HEK293 (cell line): ENCODE data around the gene RPS10.

ENCODE experiments used
- CTCF ChIA-PET: fragments of 350-600 bp; formaldehyde crosslinking; extraction: SDS; loops from one replicate; lab custom pipeline; 2021; ENCODE audit warnings: antibody characterized with exemption; lab: Yijun Ruan, JAX
- POLR2A ChIA-PET: fragments of 300-600 bp; formaldehyde crosslinking; extraction: SDS; loops from one replicate; lab custom pipeline; 2020; ENCODE audit warnings: antibody characterized with exemption, inconsistent platforms; lab: Yijun Ruan, JAX
- H3K27ac ChIP-seq: fragments of 200-500 bp; sonication (Bioruptor generic); 2 replicates; pipeline ENCODE4 v1.5.1; 2014; ENCODE audit warnings: low read depth, low read length, control low read depth, inconsistent platforms; ENCODE audit errors: extremely low read depth
- H3K36me3 ChIP-seq, 2 experiments: fragments of 200-500 bp in 1 of 2; sonication (Bioruptor generic) in 1 of 2; 1 replicate in 1 of 2; 2 replicates in 1 of 2; pipeline ENCODE4 v1.5.1; 2014 to 2017; ENCODE audit warnings: inconsistent platforms in 2 of 2, low read length in 2 of 2; ENCODE audit not compliant: control insufficient read depth in 2 of 2, insufficient read depth in 1 of 2
- H3K4me1 ChIP-seq: fragments of 200-500 bp; sonication (Bioruptor generic); 2 replicates; pipeline ENCODE4 v1.5.1; 2014; ENCODE audit warnings: mild to moderate bottlenecking, low read length, inconsistent platforms; ENCODE audit not compliant: control insufficient read depth, insufficient read depth
- H3K4me3 ChIP-seq: 2 replicates; pipeline ENCODE4 v1.5.1; 2011; ENCODE audit warnings: low read depth, mild to moderate bottlenecking, control low read depth, low read length, moderate library complexity
- H3K9me3 ChIP-seq: fragments of 200-500 bp; sonication (Bioruptor generic); 2 replicates; pipeline ENCODE4 v1.5.1; 2014; ENCODE audit warnings: low read depth, low read length, inconsistent platforms; ENCODE audit not compliant: control insufficient read depth, insufficient read depth
- CTCF ChIP-seq: fragments of 450-650 bp; formaldehyde crosslinking; IDR thresholded peaks from 2 replicates; pipeline ENCODE4 v1.5.1; 2016; ENCODE audit warnings: missing biosample characterization, missing genetic modification characterization
- GLI2 ChIP-seq: fragments of 450-650 bp; formaldehyde crosslinking; IDR thresholded peaks from 2 replicates; pipeline ENCODE4; 2017; ENCODE audit warnings: missing biosample characterization, missing genetic modification characterization, low read depth, borderline replicate concordance
- KLF9 ChIP-seq: fragments of 450-650 bp; formaldehyde crosslinking; IDR thresholded peaks from 2 replicates; pipeline ENCODE4 v1.5.1; 2016; ENCODE audit warnings: missing biosample characterization, missing genetic modification characterization, low read depth
- MEIS1 ChIP-seq: sonication (generic); formaldehyde crosslinking; IDR thresholded peaks from 2 replicates; pipeline ENCODE4 v1.8.1; 2022; ENCODE audit warnings: missing genetic modification reagents, mild to moderate bottlenecking, borderline replicate concordance
- MYNN ChIP-seq: fragments of 450-650 bp; formaldehyde crosslinking; IDR thresholded peaks from 2 replicates; pipeline ENCODE4 v1.5.1; 2016; ENCODE audit warnings: missing biosample characterization, missing genetic modification characterization, borderline replicate concordance
- TCF7L2 ChIP-seq: IDR thresholded peaks from 2 replicates; pipeline ENCODE4 v1.6.1; 2011; ENCODE audit warnings: low read depth, mild to moderate bottlenecking, inconsistent platforms, low read length, moderate library complexity, borderline replicate concordance
- YY2 ChIP-seq: fragments of 450-650 bp; formaldehyde crosslinking; IDR thresholded peaks from 2 replicates; pipeline ENCODE4 v1.5.1; 2016; ENCODE audit warnings: missing biosample characterization, missing genetic modification characterization
- ZBTB17 ChIP-seq: fragments of 450-650 bp; formaldehyde crosslinking; IDR thresholded peaks from 2 replicates; pipeline ENCODE4 v1.5.1; 2016; ENCODE audit warnings: missing biosample characterization, missing genetic modification characterization
- ZBTB6 ChIP-seq: fragments of 450-650 bp; formaldehyde crosslinking; IDR thresholded peaks from 2 replicates; pipeline ENCODE4 v1.5.1; 2017; ENCODE audit warnings: missing biosample characterization, missing genetic modification characterization
- ZFP3 ChIP-seq: fragments of 450-650 bp; formaldehyde crosslinking; IDR thresholded peaks from 2 replicates; pipeline ENCODE4 v1.5.1; 2016; ENCODE audit warnings: low read depth, missing biosample characterization, missing genetic modification characterization
- ZFP41 ChIP-seq: fragments of 450-650 bp; formaldehyde crosslinking; IDR thresholded peaks from 2 replicates; pipeline ENCODE4 v1.5.1; 2016; ENCODE audit warnings: missing biosample characterization, missing genetic modification characterization, borderline replicate concordance
- ZNF23 ChIP-seq: fragments of 450-650 bp; formaldehyde crosslinking; IDR thresholded peaks from 2 replicates; pipeline ENCODE4 v1.5.1; 2016; ENCODE audit warnings: missing biosample characterization, missing genetic modification characterization, borderline replicate concordance
- ZNF26 ChIP-seq: fragments of 450-650 bp; formaldehyde crosslinking; IDR thresholded peaks from 2 replicates; pipeline ENCODE4 v1.5.1; 2016; ENCODE audit warnings: missing biosample characterization, missing genetic modification characterization
- ZNF580 ChIP-seq: fragments of 450-650 bp; formaldehyde crosslinking; IDR thresholded peaks from 2 replicates; pipeline ENCODE4 v1.5.1; 2016; ENCODE audit warnings: missing biosample characterization, missing genetic modification characterization
- ZNF600 ChIP-seq: fragments of 450-650 bp; formaldehyde crosslinking; IDR thresholded peaks from 2 replicates; pipeline ENCODE4 v1.5.1; 2016; ENCODE audit warnings: missing biosample characterization, missing genetic modification characterization
- ZNF654 ChIP-seq: fragments of 450-650 bp; formaldehyde crosslinking; IDR thresholded peaks from 2 replicates; pipeline ENCODE4 v1.5.1; 2016; ENCODE audit warnings: low read depth, missing biosample characterization, missing genetic modification characterization
- ZNF768 ChIP-seq: fragments of 450-650 bp; formaldehyde crosslinking; IDR thresholded peaks from 2 replicates; pipeline ENCODE4 v1.5.1; 2018; ENCODE audit warnings: missing biosample characterization, mild to moderate bottlenecking, missing genetic modification characterization
- ZSCAN4 ChIP-seq: fragments of 450-650 bp; formaldehyde crosslinking; IDR thresholded peaks from 2 replicates; pipeline ENCODE4 v1.5.1; 2017; ENCODE audit warnings: missing biosample characterization, missing genetic modification characterization

Gene RPS10

GRCh38 chr6:34462010-34462409 is 36.1 kb upstream of the RPS10 start (continued):
- TF ChIP-seq ZBTB17 (no peak), MYNN (tag by site-specific recombination) (no peak), ZSCAN4 (tag by site-specific recombination) (0 out of 2 replicates have a peak, but pooled peaks have one; percentile 45), YY2 (no peak), ZFP41 (no peak), MEIS1 (no peak)

- Histone ChIP-seq H3K36me3 (no peaks in the 10 kb centered on the region), H3K9me3 (no peaks in the 10 kb centered on the region), H3K27ac (no peak overlapping the region), H3K4me3 (no peak overlapping the region), H3K4me1 (no peaks in the 10 kb centered on the region)
- CTCF ChIA-PET, result interaction anchor here (0.5 to 5.5 kb wide), 25 partner anchors 7 to 265 kb away, joined by 3 to 138 read pairs (median 4); partner anchors contain the start of gene SMIM29
- TF ChIP-seq ZNF768 (tag by site-specific recombination) (0 out of 2 replicates have a peak, but pooled peaks have one; percentile 76), TCF7L2 (no peak), ZNF23 (tag by site-specific recombination) (no peak), KLF9 (no peak), ZNF600 (tag by site-specific recombination) (0 out of 2 replicates have a peak, but pooled peaks have one; percentile 29), ZFP3 (tag by site-specific recombination) (no peak)
- POLR2A ChIA-PET, result interaction anchor here (0.5 to 1.5 kb wide), 2 partner anchors 16 to 35 kb away, joined by 3 to 5 read pairs; no protein-coding TSS in a partner anchor
Observed at GRCh38 chr6:34460796-34461507, 35.1 kb upstream of the RPS10 start.

GRCh38 chr6:34459899-34460593 is 34.2 kb upstream of the RPS10 start:
- Histone ChIP-seq H3K27ac (no peak overlapping the region), H3K9me3 (no peaks in the 10 kb centered on the region), H3K4me1 (no peaks in the 10 kb centered on the region), H3K4me3 (no peak overlapping the region), H3K36me3 (no peaks in the 10 kb centered on the region)
- TF ChIP-seq ZNF580, result peak; percentile 75
- peak; percentile 57 for TF ChIP-seq CTCF (tag by site-specific recombination)
- 0 out of 2 replicates have a peak, but pooled peaks have one; percentile 9 for TF ChIP-seq ZBTB6 (tag by site-specific recombination)
- peak; percentile 96 for TF ChIP-seq ZNF654 (tag by site-specific recombination)
- no peak for TF ChIP-seq GLI2
- TF ChIP-seq ZNF26 (tag by site-specific recombination), result no peak
- ChIA-PET CTCF (interaction anchor here (0.5 to 5.5 kb wide), 48 partner anchors 8 to 780 kb away, joined by 3 to 138 read pairs (median 4); partner anchors contain the start of gene SMIM29), POLR2A (interaction anchor here (1.5 kb wide), 1 partner anchor 34 kb away, joined by 3 read pairs; no protein-coding TSS in a partner anchor)
